Smooth muscle cell of trachea (primary cell): ENCODE results near the gene ABCC3. TPM values are rescaled to one million over a fixed set of nuclear protein-coding genes. Genes with fewer than 3 reads are reported as not detected.

Experiments
- total RNA-seq: library from RNA; depleted of rRNA; stranded (reverse); fragments of >200 nt; gene quantifications from 2 replicates; pipeline ENCODE4 v1.2.1, GENCODE V29; 2014

The ABCC3 gene, protein sequence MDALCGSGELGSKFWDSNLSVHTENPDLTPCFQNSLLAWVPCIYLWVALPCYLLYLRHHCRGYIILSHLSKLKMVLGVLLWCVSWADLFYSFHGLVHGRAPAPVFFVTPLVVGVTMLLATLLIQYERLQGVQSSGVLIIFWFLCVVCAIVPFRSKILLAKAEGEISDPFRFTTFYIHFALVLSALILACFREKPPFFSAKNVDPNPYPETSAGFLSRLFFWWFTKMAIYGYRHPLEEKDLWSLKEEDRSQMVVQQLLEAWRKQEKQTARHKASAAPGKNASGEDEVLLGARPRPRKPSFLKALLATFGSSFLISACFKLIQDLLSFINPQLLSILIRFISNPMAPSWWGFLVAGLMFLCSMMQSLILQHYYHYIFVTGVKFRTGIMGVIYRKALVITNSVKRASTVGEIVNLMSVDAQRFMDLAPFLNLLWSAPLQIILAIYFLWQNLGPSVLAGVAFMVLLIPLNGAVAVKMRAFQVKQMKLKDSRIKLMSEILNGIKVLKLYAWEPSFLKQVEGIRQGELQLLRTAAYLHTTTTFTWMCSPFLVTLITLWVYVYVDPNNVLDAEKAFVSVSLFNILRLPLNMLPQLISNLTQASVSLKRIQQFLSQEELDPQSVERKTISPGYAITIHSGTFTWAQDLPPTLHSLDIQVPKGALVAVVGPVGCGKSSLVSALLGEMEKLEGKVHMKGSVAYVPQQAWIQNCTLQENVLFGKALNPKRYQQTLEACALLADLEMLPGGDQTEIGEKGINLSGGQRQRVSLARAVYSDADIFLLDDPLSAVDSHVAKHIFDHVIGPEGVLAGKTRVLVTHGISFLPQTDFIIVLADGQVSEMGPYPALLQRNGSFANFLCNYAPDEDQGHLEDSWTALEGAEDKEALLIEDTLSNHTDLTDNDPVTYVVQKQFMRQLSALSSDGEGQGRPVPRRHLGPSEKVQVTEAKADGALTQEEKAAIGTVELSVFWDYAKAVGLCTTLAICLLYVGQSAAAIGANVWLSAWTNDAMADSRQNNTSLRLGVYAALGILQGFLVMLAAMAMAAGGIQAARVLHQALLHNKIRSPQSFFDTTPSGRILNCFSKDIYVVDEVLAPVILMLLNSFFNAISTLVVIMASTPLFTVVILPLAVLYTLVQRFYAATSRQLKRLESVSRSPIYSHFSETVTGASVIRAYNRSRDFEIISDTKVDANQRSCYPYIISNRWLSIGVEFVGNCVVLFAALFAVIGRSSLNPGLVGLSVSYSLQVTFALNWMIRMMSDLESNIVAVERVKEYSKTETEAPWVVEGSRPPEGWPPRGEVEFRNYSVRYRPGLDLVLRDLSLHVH (N-terminal part only)
- 9.7 and 21.2 TPM in 2 replicates for total RNA-seq

DNA sequence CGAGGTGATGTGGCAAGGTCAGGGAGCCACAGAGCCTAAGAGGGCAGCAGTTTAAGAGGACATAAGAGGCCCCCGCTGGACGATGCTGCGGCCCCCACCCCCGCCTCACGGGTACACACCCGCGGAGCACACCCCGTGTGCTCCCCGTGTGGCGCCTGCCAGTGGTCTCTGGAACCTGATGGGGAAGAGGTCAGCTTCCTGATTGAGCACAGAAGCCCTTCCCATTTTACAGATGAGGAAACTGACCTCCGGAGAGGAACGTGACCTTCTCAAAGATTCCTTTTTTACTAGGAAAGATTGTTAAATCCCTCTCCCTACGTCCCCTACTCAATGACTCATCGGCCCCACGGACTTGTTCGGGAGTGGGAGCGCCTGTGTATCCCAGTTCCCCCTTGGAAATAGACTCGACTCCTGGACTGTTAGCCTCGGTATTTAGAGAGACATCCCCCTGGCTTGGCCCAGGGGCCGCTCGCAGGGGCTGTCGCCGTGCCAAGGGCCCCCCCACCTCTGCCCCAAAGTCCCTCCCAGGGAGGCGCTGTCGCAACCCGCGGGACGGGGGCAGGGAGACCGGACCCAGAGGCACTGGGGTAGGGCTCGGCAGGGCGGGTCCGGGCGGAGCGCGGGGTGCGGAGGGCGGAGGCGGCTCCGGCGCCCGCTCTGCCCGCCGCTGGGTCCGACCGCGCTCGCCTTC is at the start of gene ABCC3:
TSS of gene ABCC3 (plus strand) at position 658 of the 691 bp plus-strand sequence. CDS start 56 bp downstream, outside the sequence.

DNA sequence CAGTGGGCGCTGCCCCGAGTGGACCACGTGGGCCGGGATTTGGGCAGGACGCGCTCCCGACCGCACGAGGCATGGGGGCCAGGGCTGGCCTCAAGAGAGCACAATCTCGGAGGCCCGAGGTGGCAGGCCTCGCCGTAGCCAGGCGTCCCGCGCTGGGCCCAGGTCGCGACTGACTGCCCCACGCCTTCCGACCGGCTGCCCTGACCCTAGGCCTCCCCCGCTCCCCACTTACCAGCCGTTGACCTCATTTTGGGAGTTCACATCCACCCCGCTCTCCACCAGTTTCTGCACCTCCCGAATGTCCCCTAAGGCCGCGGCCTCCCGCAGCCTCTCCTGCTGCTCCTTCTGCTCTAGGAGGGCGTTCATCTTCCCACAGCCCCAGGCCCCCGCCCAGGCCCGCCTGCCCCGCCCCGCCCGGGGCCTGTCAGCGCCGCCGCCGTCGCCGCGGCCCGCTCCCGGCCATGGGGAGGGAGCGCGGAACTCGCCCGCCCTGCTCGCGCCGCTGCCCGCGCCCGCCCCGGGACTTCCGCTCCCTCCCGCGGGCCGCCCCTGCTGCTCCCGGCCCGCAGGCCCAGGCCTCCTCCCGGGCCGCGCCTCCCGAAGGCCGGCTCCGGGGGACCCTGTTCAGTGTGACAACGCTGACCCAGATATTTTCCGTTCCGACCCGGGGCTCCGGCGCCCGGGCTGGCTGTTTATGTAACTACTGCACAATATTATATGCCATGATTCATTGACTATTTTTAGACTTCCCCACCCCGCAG is 72.8 kb downstream of the ABCC3 start, which contains the start of gene ANKRD40:
TSS of gene ANKRD40 (minus strand) at position 626 of the 761 bp plus-strand sequence. CDS start at position 366, 260 bp downstream.

DNA sequence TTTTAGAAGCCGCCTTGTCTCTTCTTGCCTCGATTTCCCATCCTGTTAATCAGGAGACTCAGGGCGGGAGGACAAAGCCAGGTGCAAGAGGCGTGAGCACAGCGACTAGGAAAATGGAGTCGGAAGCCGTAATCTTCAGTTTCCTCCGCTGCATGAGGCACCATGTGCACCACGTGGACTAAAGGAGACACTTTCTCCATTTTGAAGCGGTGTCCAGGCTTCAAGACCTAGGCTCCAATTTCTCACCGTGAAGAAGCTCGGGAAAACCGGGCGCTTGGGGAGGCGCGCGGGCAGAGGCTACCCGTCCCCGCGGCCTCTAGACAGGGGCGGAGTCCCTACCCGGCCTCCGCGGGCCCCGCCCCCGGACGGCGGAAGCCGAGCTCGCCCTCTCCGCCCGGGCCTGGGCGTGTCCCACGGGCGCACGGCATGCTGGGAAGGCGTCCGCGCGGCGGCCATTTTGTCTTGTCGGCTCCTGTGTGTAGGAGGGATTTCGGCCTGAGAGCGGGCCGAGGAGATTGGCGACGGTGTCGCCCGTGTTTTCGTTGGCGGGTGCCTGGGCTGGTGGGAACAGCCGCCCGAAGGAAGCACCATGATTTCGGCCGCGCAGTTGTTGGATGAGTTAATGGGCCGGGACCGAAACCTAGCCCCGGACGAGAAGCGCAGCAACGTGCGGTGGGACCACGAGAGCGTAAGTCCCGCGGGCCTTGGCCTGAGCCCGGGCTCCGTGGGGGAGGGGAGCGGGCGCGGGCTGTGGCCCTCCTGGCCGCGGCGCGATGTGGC is 84.7 kb downstream of the ABCC3 start, which contains the start of gene LUC7L3:
TSS of gene LUC7L3 (plus strand) at position 460 of the 780 bp plus-strand sequence. CDS start at position 590, 130 bp downstream.

Other genes with a start within 250 kb of the ABCC3 start
- gene LRRC59, start 237.4 kb upstream of the ABCC3 start, total RNA-seq: 142 and 176 TPM in 2 replicates
- 27.6 and 62.0 TPM in 2 replicates for gene ACSF2, start 208.7 kb upstream of the ABCC3 start, total RNA-seq
- not detected in 2 replicates for gene CHAD, start 166.0 kb upstream of the ABCC3 start, total RNA-seq
- 20.5 and 24.0 TPM in 2 replicates for gene RSAD1, start 156.0 kb upstream of the ABCC3 start, total RNA-seq
- gene MYCBPAP, start 126.4 kb upstream of the ABCC3 start, total RNA-seq: 1.5 and 2.8 TPM in 2 replicates
- under 0.01 TPM in 1 of 2 replicates, not detected in the other for gene EPN3, start 102.1 kb upstream of the ABCC3 start, total RNA-seq
- 90.5 and 141 TPM in 2 replicates for gene SPATA20, start 87.7 kb upstream of the ABCC3 start, total RNA-seq
- gene CACNA1G, start 74.2 kb upstream of the ABCC3 start, total RNA-seq: 0.87 and 1.7 TPM in 2 replicates
- 33.2 and 34.8 TPM in 2 replicates for gene ANKRD40, start 73.0 kb downstream of the ABCC3 start, total RNA-seq
- 21.2 and 29.5 TPM in 2 replicates for gene LUC7L3, start 84.7 kb downstream of the ABCC3 start, total RNA-seq
- not detected in 2 replicates for gene ANKRD40CL, start 132.6 kb downstream of the ABCC3 start, total RNA-seq
- 0.15 and 0.17 TPM in 2 replicates for gene WFIKKN2, start 200.7 kb downstream of the ABCC3 start, total RNA-seq
- 24.1 and 24.6 TPM in 2 replicates for gene TOB1, start 231.5 kb downstream of the ABCC3 start, total RNA-seq